DOHH2 (cell line): Measurements from ENCODE around the gene NFE2L3.
"Not testable (repeated sequence)": the region's sequence is repeated elsewhere in the genome, so short reads cannot be mapped to it uniquely, and the experiment has no call there.

Source experiments
- H3F3A ChIP-seq: fragments of 200-600 bp; sonication (generic), shearing (Covaris generic); 2 replicates; pipeline ENCODE4 v1.6.0; 2016; ENCODE audit warnings: antibody characterized with exemption, mild to moderate bottlenecking; ENCODE audit not compliant: control insufficient read depth, insufficient read depth
- H3K27ac ChIP-seq: fragments of 200-600 bp; sonication (generic); 2 replicates; pipeline ENCODE4 v1.5.1; 2014; ENCODE audit warnings: low read depth, mild to moderate bottlenecking, low read length, moderate library complexity
- H3K27me3 ChIP-seq: fragments of 200-600 bp; sonication (generic); 2 replicates; pipeline ENCODE4 v1.6.1; 2014; ENCODE audit warnings: mild to moderate bottlenecking, low read length, mixed read lengths; ENCODE audit not compliant: control insufficient read depth
- H3K36me3 ChIP-seq: fragments of 200-600 bp; sonication (generic); 2 replicates; pipeline ENCODE4 v1.6.1; 2014; ENCODE audit warnings: mild to moderate bottlenecking, low read length, moderate library complexity, mixed read lengths; ENCODE audit not compliant: control insufficient read depth
- H3K4me1 ChIP-seq: fragments of 200-600 bp; sonication (generic); 2 replicates; pipeline ENCODE4 v1.6.1; 2014; ENCODE audit warnings: mild to moderate bottlenecking, low read length, mixed read lengths; ENCODE audit not compliant: control insufficient read depth
- H3K4me2 ChIP-seq: fragments of 200-600 bp; sonication (generic); 2 replicates; pipeline ENCODE4 v1.6.0; 2014; ENCODE audit warnings: mild to moderate bottlenecking, low read length, moderate library complexity
- H3K4me3 ChIP-seq: fragments of 200-600 bp; sonication (generic); 2 replicates; pipeline ENCODE4 v1.5.1; 2014; ENCODE audit warnings: mild to moderate bottlenecking, low read length, mixed read lengths
- H3K79me2 ChIP-seq: fragments of 200-600 bp; sonication (generic); 2 replicates; pipeline ENCODE4 v1.6.1; 2014; ENCODE audit warnings: mild to moderate bottlenecking, low read length, mixed read lengths; ENCODE audit not compliant: control insufficient read depth
- H3K9me2 ChIP-seq: fragments of 200-600 bp; sonication (generic); replicated peaks from 2 replicates; pipeline ENCODE4 v1.6.1; 2014; ENCODE audit warnings: mild to moderate bottlenecking, low read length, mixed read lengths; ENCODE audit not compliant: control insufficient read depth
- H3K9me3 ChIP-seq: fragments of 200-600 bp; sonication (generic); 2 replicates; pipeline ENCODE4 v1.6.1; 2014; ENCODE audit warnings: antibody characterized with exemption, low read length, mixed read lengths; ENCODE audit not compliant: control insufficient read depth, insufficient read depth
- H4K20me1 ChIP-seq: fragments of 200-600 bp; sonication (generic); 2 replicates; pipeline ENCODE4 v1.6.0; 2014; ENCODE audit warnings: low read depth, mild to moderate bottlenecking, antibody characterized with exemption, low read length, moderate library complexity; ENCODE audit not compliant: control insufficient read depth, insufficient read depth
- CTCF ChIP-seq: fragments of 200-600 bp; sonication (generic); IDR thresholded peaks from one replicate; pipeline ENCODE4 v1.5.1; 2014; ENCODE audit warnings: antibody characterized with exemption, mild to moderate bottlenecking, low read depth, low read length; ENCODE audit not compliant: poor library complexity, severe bottlenecking
- EZH2phosphoT487 ChIP-seq: fragments of 200-600 bp; sonication (generic); IDR thresholded peaks from 2 replicates; pipeline ENCODE4 v1.6.1; 2017; ENCODE audit warnings: borderline replicate concordance, mild to moderate bottlenecking, antibody characterized with exemption, low read length, moderate library complexity, mixed read lengths

NFE2L3 gene

GRCh38 chr7:26182706-26183105, 30.7 kb downstream of the NFE2L3 start:
- Histone ChIP-seq H3K27me3 (no peaks in the 10 kb centered on the region), H3K9me3 (no peaks in the 10 kb centered on the region), H4K20me1 (no peaks in the 10 kb centered on the region), H3K36me3 (peaks cover 38% of the 10 kb centered on the region), H3K79me2 (no peaks in the 10 kb centered on the region), H3K4me2 (no peak overlapping the region), H3K27ac (no peak overlapping the region), H3K4me1 (peaks cover 2% of the 10 kb centered on the region), H3F3A (peaks cover 77% of the 10 kb centered on the region), H3K4me3 (no peak overlapping the region), H3K9me2 (no peaks in the 10 kb centered on the region)
- TF ChIP-seq EZH2phosphoT487 (no peak), CTCF (no peak)

GRCh38 chr7:26183545-26184280, 31.7 kb downstream of the NFE2L3 start:
- no peaks in the 10 kb centered on the region for H3K79me2 ChIP-seq
- no peaks in the 10 kb centered on the region for H3K27me3 ChIP-seq
- TF ChIP-seq CTCF (no peak), EZH2phosphoT487 (no peak)
- no peak overlapping the region for H3K4me2 ChIP-seq
- H3F3A ChIP-seq: peaks cover 87% of the 10 kb centered on the region
- no peaks in the 10 kb centered on the region for H3K9me2 ChIP-seq
- H3K9me3 ChIP-seq: no peaks in the 10 kb centered on the region
- H3K4me1 ChIP-seq: peaks cover 11% of the 10 kb centered on the region
- no peaks in the 10 kb centered on the region; the same call in 1 of the 2 replicates for H4K20me1 ChIP-seq
- H3K36me3 ChIP-seq: peaks cover 46% of the 10 kb centered on the region
- no peak overlapping the region for H3K4me3 ChIP-seq
- H3K27ac ChIP-seq: peak overlapping the region; percentile 2; the same call in 1 of the 2 replicates

GRCh38 chr7:26184281-26185101, 32.5 kb downstream of the NFE2L3 start:
- H3K79me2 ChIP-seq, H3K4me2 ChIP-seq, H3K9me3 ChIP-seq, H3K9me2 ChIP-seq, H3K4me3 ChIP-seq, H4K20me1 ChIP-seq, H3K27me3 ChIP-seq: not testable (repeated sequence)
- Histone ChIP-seq H3F3A (peaks cover 95% of the 10 kb centered on the region), H3K36me3 (peaks cover 49% of the 10 kb centered on the region), H3K27ac (peak overlapping the region; percentile 2; the same call in 1 of the 2 replicates), H3K4me1 (peaks cover 17% of the 10 kb centered on the region)
